HG03432 (cell line): Measurements from ENCODE around the gene DIAPH2.
A peak's percentile ranks its signal among the peaks of the same experiment; 100 is the strongest.

ENCODE experiments used
- ATAC-seq: cut with Tn5 transposase; IDR thresholded peaks from one replicate; pipeline ENCODE4 v1.9.1; 2021; ENCODE audit warnings: mild to moderate bottlenecking, moderate library complexity; ENCODE audit not compliant: unreplicated experiment

DIAPH2 gene

DNA sequence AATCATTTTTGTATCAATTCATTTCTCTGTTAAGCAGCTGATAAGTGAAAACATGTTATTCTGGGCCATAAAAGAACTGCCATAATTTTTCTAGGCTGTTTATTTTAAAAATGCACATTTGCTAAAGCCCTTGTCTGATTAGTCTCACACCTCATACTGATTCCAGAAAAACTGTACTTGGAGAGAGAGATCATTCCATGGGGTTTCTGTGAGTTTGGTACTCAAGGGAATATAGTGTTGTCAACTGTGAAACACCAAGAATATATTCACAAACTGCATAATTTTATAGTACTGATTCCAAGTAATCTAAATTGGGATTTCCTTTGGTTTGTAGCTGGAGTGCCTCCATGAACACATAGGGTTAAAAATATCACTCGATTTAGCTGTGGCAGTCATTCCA is 746.6 kb downstream of the DIAPH2 start:
- ATAC-seq, result no peak

DNA sequence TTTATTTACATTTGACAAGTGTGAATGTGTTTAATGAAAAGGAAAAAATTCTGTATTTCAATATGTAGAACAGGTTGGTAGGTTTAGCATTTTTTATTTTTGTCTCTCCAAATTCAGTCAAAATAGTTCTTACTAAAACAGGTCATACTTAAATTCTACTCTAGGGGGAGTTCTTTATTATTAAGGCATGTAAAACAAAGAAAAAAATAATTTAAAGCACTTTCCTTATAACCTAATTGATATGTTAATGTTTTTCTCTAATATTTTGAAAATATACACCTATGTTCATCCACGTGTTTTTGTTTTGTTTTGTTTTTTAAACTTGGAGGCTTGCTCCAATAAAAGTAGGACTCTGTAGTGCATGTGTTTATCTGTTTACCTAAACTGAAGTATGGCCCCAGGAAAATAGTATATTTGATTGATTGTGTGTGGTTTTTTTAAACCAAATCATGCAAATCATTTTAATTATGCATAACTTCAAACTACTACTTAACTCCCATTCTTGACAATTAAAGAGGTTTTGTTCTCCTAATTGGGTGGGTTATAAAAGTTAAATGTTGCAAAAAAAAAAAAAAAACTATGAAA is 761.7 kb downstream of the DIAPH2 start:
- no peak for ATAC-seq

DNA sequence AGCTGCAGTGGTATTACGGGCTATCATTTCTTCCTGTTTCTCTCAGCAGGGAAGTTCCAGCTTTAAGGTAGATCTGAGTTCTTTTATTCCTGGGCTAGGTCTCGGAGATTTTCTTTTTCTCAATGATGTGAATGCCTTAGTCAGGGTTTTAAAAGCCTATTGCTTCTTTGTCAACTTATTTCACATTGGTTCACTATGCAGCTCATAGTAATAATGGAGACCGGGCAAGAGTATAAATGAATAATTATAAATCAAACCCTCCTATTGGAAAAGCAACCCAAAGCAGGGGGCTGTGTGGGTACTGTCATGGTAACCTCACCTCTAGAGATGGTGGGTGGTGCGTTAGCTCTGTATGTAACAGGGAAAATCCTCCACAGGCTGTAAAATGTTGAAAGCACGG is 762.7 kb downstream of the DIAPH2 start:
- ATAC-seq, result no peak

DNA sequence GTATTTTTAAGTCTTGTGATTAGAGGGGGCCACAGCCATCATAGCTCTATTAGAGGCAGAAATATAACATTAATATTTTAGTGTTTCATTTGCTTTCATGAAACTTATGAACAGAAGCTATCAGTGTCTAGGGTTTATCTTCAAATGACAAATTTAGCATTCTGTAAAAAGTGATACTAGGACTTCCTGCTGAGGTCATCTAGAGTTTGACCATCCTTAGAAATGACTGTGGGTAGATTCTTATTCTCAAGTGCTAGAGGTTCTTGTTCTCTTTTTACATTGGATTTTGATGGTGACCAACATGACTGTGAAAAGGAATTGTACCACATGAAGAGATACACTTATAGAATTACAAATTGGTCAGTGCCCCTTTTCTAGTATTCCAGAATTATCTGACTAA is 767.6 kb downstream of the DIAPH2 start:
- peak; percentile 70 for ATAC-seq

DNA sequence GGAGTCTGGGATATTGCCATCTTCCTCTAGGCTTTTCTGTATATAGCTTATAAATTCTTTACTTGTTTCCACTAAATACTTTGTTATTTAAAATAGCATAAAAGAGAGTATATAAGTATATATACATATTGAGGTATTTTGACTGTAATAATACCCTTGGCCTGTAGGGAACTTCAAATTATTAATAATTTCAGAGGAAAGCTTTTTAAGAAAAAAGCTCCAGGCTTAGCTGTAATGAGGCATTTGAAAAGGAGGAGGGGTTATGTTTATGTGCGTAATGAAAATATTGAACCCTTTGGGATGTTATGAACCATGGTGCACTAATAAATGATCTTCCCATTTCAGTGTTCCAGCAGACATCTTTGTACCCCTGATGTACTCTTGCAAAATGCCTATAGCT is 777.1 kb downstream of the DIAPH2 start:
- no peak for ATAC-seq

DNA sequence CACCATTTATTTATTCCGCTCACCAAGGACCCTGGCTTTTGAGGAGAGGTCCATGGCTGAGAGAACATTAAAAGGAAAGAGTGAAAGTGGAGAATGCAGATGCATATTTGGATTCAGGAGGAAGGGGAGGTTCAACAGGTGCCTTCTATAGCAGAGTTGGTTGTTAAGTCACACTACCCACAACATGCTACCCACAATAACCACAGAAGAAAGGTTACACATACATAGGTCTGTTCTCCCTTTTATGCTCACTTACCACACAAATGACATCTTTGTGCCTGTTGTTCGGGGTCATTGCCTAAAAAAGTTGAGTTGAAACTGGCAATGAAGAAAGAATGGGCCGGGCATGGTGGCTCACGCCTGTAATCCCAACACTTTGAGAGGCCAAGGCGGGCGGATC is 786.4 kb downstream of the DIAPH2 start:
- ATAC-seq, result no peak

DNA sequence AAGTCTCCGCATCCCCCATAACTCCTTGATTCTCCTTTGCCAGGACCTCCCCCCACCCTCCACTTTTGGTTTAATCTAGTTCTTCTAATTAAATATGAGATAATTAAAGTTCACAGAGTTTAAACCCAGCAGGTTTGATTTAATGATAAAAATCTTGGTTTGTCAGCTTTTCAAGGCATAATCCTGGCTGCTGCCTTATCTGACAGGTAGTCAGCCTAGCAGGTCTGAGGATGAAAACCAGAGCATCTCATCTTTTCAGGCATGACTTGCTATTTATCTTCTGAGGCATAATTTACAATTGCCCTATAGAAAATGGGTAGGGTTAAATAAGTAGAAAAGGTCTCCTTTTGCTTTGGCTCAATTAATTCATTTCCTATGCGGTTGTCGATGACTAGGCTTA is 790.3 kb downstream of the DIAPH2 start:
- ATAC-seq, result no peak

DNA sequence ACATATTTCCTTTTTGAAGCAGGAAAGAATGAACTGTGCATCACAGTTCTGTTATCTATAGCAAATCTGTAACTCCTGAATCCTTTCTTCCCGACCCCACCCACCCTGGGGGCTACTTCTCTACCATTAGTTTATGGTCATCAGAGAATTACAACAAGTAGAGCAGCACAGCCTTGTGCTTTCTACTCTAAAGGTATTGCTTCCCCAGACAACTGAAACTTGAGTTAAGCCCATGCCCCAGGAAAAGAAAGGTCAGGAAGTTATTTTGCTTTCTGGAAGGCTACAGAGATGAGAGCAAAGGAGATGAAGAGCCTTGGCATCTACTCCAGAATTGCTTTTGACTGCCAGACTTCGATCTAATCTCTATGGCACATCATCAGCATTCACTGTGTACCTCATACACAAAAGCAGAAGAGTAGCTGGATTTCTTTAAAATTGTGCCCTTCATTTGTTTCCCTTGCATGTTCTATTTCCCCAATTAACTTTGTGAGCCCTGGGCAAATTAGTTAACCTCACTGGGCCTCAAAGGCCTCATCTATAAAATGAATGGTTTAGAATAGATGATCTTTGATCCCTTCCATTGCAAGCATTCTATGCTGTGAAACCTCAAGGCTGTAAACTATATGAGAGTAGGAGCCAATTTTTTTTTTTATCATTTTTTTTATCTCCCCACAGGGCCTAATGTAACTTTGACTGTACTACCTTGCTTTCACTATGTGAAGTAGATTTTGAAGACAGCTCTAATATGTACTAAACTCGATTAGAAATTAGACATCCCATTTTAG is 794.7 kb downstream of the DIAPH2 start:
- ATAC-seq, result no peak

DNA sequence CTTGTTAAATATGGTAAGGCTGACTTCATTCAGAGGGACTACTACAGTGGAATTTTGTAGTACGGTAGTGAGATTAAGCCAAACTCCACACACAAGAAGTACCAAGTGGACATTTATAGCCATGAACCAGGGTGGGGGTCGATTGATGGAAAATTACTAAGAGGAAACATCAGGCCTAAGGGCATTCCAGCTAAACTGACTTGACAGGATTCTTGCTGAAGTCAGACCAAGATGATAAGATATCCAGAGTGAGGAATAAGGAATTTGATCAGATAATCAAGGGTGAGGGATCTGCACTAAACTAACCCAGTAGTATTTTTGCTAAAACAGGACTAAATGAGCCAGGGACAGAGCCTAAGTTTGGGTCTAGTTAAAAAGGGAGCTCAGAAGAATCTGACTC is 796.6 kb downstream of the DIAPH2 start:
- no peak for ATAC-seq

DNA sequence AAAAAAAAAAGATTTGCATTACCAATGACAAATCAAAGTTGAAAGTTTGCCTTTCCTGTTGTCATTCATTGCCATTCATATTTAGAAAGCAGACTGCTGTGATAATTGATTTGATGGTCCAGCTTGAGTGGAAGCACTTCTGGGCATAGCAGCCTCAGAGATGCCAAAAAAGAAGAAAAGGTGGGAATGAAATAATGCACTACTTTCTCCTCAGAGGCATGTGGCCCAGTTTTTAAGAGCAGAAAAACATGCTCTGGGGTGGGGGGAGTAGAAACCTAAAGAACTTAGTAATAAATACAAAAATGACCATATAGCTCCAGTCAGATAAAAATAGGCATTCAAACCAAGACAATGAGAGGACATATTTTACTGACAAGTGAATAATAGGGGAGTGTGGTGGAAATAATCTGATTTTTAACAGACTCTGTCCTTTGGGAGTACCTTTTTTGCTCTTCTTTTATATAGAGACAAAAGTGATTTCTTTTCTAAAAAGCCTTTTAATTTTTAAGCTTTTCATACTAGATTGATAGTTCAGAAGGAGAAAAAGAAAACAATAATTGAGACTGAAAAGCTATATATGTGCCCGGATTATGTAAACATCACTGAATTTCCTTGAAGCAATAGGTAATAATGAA is 798.1 kb downstream of the DIAPH2 start:
- ATAC-seq, result no peak

DNA sequence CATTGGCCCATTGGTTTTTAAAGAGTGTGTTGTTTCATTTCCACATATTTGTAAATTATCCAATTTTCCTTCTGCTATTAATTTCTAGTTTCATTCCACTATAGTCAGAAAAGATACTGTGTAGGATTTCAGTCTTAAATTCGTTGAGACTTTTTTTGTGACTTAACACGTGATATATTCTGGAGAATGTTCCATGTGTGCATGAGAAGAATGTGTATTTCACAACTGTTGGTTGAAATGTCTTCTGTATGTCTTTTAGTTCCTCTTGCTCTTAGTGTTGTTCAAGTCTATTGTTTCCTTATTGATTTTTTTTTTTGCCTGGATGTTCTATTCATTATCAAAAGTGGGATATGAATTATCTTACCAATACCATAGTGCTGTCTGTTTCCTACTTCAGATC is 806.0 kb downstream of the DIAPH2 start:
- ATAC-seq, result no peak

DNA sequence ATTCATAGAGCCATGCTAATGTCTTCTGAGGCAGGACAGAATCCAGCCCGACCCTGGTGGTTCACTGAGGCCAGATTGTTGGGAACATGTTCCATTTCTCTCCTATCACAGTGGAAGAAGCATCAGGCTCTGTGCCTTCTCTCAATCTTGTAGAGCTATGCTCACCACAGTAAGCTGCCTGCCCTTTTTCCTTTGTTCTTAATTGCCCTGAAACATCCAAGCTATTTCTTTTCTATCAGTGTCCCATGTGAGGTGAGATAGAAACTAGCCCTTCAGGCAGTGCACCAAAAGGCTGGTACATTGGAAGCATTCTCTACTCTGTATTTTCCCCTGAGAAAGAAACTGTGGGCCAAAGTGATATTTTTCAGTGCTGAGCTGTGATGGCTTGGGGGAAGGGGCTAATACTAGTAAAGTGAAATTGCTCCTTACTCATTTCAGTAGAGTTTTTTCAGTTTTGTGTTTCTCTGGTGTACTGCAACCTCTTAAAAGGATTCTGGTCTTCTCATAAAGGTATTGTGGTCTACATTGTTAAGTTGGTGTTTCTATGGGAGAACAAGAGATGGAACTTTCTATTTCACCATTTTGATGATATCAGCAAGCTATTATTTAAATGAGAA is 810.2 kb downstream of the DIAPH2 start:
- ATAC-seq, result peak; percentile 98

DNA sequence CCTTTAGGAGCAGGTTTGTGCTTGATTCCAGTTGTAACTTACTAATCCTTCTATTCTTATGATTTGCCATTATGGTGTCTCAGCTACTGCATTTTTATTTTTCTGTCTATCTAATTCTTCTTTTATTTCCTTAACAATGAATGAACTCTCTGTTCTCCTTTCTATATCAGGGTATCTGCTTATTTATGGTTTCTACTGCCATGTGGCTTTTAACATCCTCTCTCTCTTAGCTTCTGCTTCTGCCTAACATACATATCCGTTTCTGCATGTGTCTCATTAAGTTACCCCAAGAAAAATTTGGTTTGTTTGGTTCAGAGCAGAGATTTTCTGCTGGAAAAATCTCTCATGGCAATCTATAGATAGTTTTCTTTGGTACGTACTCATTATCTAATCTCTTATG is 813.5 kb downstream of the DIAPH2 start:
- no peak for ATAC-seq

DNA sequence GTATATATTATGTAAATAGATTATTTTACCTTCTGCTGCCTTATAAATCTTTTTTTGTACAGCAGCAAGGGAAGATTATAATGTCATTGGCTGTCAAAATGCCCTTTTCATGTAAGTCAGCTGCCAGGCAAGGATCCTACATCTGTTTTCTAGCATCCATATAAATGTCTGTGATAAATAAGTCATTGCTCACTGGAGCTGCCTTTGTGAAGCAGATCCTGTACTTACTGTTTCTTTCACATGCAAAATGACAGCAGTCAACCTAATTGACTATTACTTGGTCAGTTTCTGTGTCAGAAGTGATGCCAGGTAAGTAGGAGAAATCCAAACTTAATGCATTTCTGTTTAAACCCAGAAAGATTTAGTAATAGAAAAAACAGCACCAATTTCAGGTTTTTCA is 819.8 kb downstream of the DIAPH2 start:
- ATAC-seq, result no peak

DNA sequence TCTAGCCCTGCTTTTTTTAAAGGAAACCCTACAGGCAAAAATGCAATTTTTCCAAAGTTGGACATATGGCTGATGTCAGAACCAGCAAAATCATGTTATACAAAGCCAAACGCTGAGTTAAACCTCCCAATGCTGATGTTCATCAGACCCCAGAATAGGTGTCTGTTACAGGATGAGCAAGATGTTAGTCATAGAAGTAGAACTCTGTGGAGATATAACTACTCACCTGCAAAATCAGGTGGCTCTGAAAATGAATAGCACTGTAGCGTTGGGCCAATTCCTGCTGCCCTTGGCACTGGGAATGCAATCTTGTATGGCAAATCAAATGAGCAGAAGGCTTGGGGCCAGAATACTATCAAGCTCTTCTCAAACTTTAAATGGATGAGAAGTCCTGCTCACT is 833.1 kb downstream of the DIAPH2 start:
- ATAC-seq, result no peak

DNA sequence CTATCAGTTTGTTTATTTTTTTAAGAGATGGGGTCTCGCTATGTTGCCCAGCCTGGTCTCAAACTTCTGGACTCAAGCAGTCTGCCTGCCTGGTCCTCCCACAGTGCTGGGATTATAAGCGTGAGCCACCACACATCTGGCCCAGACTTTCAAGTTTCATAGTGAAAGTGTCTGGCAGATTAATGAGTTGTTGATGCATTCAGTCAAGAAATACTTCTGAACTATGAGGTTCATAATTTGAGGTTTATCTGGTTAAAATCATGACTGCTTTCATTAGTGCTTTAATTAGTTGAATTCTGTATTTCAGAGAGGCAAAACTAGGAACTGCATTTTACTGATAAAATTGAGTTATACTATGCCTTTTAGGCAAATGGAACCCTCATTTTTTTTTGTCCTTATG is 837.7 kb downstream of the DIAPH2 start:
- no peak for ATAC-seq

DNA sequence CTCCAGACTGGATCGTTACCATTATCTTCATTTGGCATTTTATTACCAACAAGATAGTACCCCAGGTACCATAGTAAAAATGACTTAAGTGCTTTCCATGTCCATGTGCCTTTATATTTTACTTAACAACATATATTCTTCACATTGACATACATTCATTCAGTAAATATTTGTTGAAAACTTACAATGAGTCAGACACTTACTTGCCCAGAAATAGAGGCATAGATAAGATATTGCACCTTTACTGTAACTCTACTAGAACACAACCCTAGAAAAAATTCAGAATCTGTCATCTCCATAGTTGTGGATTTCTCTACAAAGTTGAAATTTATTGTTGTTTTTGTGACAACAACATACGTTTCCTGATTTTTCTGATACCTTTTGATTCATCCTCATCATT is 839.7 kb downstream of the DIAPH2 start:
- no peak for ATAC-seq

DNA sequence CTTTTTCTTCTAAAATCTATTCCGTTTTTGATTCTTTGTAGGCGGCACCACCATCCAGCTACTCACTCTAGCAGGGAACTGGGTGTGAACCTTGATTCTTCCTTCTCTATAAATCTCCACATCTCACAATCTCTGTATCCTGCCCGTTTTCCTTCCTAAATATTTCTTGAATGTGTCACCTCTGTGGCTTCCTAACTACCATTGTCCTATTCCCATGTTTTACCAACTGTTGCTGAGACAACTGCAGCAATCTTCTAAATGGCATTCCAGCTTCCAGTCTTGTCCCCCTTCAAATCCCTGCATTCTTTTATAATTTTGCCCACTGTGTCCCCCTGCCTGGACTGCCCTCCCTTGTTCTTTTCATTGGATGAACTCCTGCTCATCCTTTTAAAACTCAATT is 840.4 kb downstream of the DIAPH2 start:
- ATAC-seq, result no peak

DNA sequence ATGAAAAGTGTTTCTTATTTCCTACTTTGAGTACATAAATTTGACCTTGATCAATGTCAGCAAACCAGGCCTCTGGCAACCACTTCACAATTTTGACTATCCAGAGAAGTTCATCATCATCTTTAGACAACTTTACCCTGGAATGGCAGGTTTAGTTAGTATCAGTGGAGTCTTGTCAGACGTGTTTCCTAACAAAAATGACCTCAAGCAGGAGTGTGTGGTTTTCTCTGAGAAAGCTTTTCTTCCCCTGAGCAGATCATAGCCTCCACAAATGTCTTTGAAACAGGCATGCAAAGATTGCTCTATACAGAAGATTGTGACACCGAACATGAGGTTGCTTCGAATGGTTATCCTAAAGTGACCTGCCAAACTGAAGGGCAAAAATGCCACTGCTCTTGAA is 841.3 kb downstream of the DIAPH2 start:
- ATAC-seq, result no peak

DNA sequence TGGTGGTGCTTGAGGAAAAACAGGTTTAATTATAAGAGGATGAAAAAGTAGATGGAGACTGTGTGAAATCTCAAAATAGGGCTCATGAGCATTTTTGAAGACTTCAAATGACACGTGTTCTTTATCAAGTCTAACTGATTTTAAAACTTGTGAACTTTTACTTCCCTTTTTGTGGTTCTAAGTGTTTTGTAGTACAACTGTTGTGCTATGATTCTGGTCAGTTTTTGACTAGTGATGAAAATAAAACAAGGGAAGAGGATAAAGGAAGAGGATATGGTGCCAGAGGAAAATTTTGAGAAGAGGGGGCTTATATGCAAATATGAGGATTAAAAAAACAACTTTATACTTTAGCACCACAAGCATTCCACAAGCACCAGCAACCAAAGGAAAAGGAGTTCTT is 843.1 kb downstream of the DIAPH2 start:
- peak; percentile 57 for ATAC-seq

DNA sequence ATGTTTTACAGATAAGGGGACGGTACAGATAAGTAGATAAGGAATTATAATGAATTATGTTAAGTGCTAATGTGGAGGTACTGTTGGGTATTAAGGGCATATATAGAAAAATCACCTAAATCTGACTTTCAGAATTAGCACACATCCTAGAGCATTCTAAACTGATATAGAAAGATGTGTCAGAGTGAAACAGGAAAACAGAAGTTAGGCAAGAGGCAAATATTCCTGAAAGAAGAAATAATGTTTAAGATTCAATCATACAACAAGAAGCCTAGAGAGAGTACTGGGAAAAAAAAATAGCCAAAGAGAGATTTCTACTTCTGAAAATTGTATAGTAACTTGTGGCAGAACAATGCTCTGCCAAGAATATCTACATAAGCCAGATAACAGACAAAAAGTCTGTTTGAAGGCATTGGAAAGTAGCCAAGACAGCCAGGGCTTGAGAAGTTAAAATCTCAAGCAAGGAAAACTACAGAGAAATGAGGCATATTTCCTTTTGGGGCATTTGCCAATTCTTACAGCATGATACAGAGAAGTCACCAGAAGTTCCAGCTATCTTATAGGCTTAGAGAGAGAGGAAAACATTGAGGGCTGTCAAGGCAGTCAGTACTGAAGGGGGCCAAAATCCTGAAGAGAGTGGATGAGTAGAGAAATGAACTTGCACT is 845.0 kb downstream of the DIAPH2 start:
- no peak for ATAC-seq
